ENCODE data around the gene ATF7.
A peak's percentile ranks its signal among the peaks of the same experiment; 100 is the strongest.
"Not testable (repeated sequence)": the region's sequence is repeated elsewhere in the genome, so short reads cannot be mapped to it uniquely, and the experiment has no call there.

ATF7 gene

GRCh38 chr12:53550131-53550530 is 76.1 kb downstream of the ATF7 start:
- DNase-seq (ENCODE audit: low spot score in 2 of 2); H3K27me3 Mint-ChIP-seq; H3K27ac Mint-ChIP-seq (ENCODE audit: low read depth); ATAC-seq (replicated peaks; ENCODE audit: extremely low read depth, poor library complexity, severe bottlenecking); H3K9me3 Mint-ChIP-seq; H3K4me3 Mint-ChIP-seq; H3K4me1 Mint-ChIP-seq: not testable (repeated sequence)
- peaks cover 19% of the 10 kb centered on the region for H3K36me3 Mint-ChIP-seq (ENCODE audit: insufficient read depth)

GRCh38 chr12:53548354-53548753 is 77.8 kb downstream of the ATF7 start:
- not testable (repeated sequence) for H3K4me3 Mint-ChIP-seq; H3K9me3 Mint-ChIP-seq; H3K4me1 Mint-ChIP-seq; H3K27ac Mint-ChIP-seq (ENCODE audit: low read depth); H3K27me3 Mint-ChIP-seq; ATAC-seq (replicated peaks; ENCODE audit: extremely low read depth, poor library complexity, severe bottlenecking); DNase-seq (ENCODE audit: low spot score in 2 of 2)
- H3K36me3 Mint-ChIP-seq (ENCODE audit: insufficient read depth) = peaks cover 25% of the 10 kb centered on the region

- peak; percentile 65 for ATAC-seq (replicated peaks; ENCODE audit: extremely low read depth, poor library complexity, severe bottlenecking)
- no peaks in the 10 kb centered on the region for H3K9me3 Mint-ChIP-seq
- H3K27me3 Mint-ChIP-seq = no peaks in the 10 kb centered on the region
- H3K4me3 Mint-ChIP-seq = no peak overlapping the region
- no peak overlapping the region for H3K27ac Mint-ChIP-seq (ENCODE audit: low read depth)
- H3K4me1 Mint-ChIP-seq = no peaks in the 10 kb centered on the region
- peak in 1 of 2 donors; percentile 12 for DNase-seq (ENCODE audit: low spot score in 2 of 2)
- H3K36me3 Mint-ChIP-seq (ENCODE audit: insufficient read depth) = peaks cover 29% of the 10 kb centered on the region
Measured at GRCh38 chr12:53543539-53543938, 82.6 kb downstream of the ATF7 start.

GRCh38 chr12:53539526-53539925 is 86.7 kb downstream of the ATF7 start:
- Mint-ChIP-seq H3K27ac (ENCODE audit: low read depth) (no peak overlapping the region), H3K4me3 (no peak overlapping the region)

GRCh38 chr12:53538209-53538689 is 87.9 kb downstream of the ATF7 start:
- Mint-ChIP-seq H3K36me3 (ENCODE audit: insufficient read depth) (peaks cover 46% of the 10 kb centered on the region), H3K27me3 (no peaks in the 10 kb centered on the region), H3K27ac (ENCODE audit: low read depth) (no peak overlapping the region), H3K4me3 (no peak overlapping the region), H3K4me1 (no peaks in the 10 kb centered on the region), H3K9me3 (no peaks in the 10 kb centered on the region)
- no peak for DNase-seq (ENCODE audit: low spot score in 2 of 2)
- ATAC-seq (replicated peaks; ENCODE audit: extremely low read depth, poor library complexity, severe bottlenecking) = no peak

More at GRCh38 chr12:53539526-53539925, 86.7 kb downstream of the ATF7 start:
- peaks cover 46% of the 10 kb centered on the region for H3K36me3 Mint-ChIP-seq (ENCODE audit: insufficient read depth)
- ATAC-seq (replicated peaks; ENCODE audit: extremely low read depth, poor library complexity, severe bottlenecking) (no peak), DNase-seq (ENCODE audit: low spot score in 2 of 2) (no peak)
- H3K9me3 Mint-ChIP-seq = no peaks in the 10 kb centered on the region
- no peaks in the 10 kb centered on the region for H3K27me3 Mint-ChIP-seq
- H3K4me1 Mint-ChIP-seq = no peaks in the 10 kb centered on the region

GRCh38 chr12:53536962-53537361 is 89.2 kb downstream of the ATF7 start:
- Mint-ChIP-seq H3K27ac (ENCODE audit: low read depth) (no peak overlapping the region), H3K9me3 (no peaks in the 10 kb centered on the region)
- ATAC-seq (replicated peaks; ENCODE audit: extremely low read depth, poor library complexity, severe bottlenecking) = no peak

GRCh38 chr12:53533471-53533870 is 92.7 kb downstream of the ATF7 start:
- Mint-ChIP-seq H3K9me3 (no peaks in the 10 kb centered on the region), H3K27me3 (no peaks in the 10 kb centered on the region), H3K4me1 (no peaks in the 10 kb centered on the region), H3K27ac (ENCODE audit: low read depth) (no peak overlapping the region), H3K36me3 (ENCODE audit: insufficient read depth) (peaks cover 48% of the 10 kb centered on the region), H3K4me3 (no peak overlapping the region)
- ATAC-seq (replicated peaks; ENCODE audit: extremely low read depth, poor library complexity, severe bottlenecking) (no peak), DNase-seq (ENCODE audit: low spot score in 2 of 2) (no peak)

More at GRCh38 chr12:53536962-53537361, 89.2 kb downstream of the ATF7 start:
- no peaks in the 10 kb centered on the region for H3K27me3 Mint-ChIP-seq
- H3K4me1 Mint-ChIP-seq = no peaks in the 10 kb centered on the region
- peaks cover 50% of the 10 kb centered on the region for H3K36me3 Mint-ChIP-seq (ENCODE audit: insufficient read depth)
- DNase-seq (ENCODE audit: low spot score in 2 of 2) = no peak
- H3K4me3 Mint-ChIP-seq = no peak overlapping the region

- no peaks in the 10 kb centered on the region for H3K9me3 Mint-ChIP-seq
- no peak for DNase-seq (ENCODE audit: low spot score in 2 of 2)
- H3K27ac Mint-ChIP-seq (ENCODE audit: low read depth) = no peak overlapping the region
- H3K27me3 Mint-ChIP-seq = no peaks in the 10 kb centered on the region
- H3K4me1 Mint-ChIP-seq = no peaks in the 10 kb centered on the region
- ATAC-seq (replicated peaks; ENCODE audit: extremely low read depth, poor library complexity, severe bottlenecking) = no peak
- no peak overlapping the region for H3K4me3 Mint-ChIP-seq
- peaks cover 48% of the 10 kb centered on the region for H3K36me3 Mint-ChIP-seq (ENCODE audit: insufficient read depth)
Measured at GRCh38 chr12:53532524-53533445, 93.4 kb downstream of the ATF7 start.

GRCh38 chr12:53532021-53532420 is 94.2 kb downstream of the ATF7 start:
- Mint-ChIP-seq H3K9me3 (no peaks in the 10 kb centered on the region), H3K27me3 (no peaks in the 10 kb centered on the region), H3K27ac (ENCODE audit: low read depth) (no peak overlapping the region), H3K36me3 (ENCODE audit: insufficient read depth) (peaks cover 46% of the 10 kb centered on the region), H3K4me1 (no peaks in the 10 kb centered on the region), H3K4me3 (no peak overlapping the region)
- ATAC-seq (replicated peaks; ENCODE audit: extremely low read depth, poor library complexity, severe bottlenecking) (no peak), DNase-seq (ENCODE audit: low spot score in 2 of 2) (no peak)

GRCh38 chr12:53530920-53531319 is 95.3 kb downstream of the ATF7 start:
- no peaks in the 10 kb centered on the region for H3K4me1 Mint-ChIP-seq
- no peak for DNase-seq (ENCODE audit: low spot score in 2 of 2)
- H3K27ac Mint-ChIP-seq (ENCODE audit: low read depth) = no peak overlapping the region
- no peak overlapping the region for H3K4me3 Mint-ChIP-seq
- no peak for ATAC-seq (replicated peaks; ENCODE audit: extremely low read depth, poor library complexity, severe bottlenecking)
- peaks cover 46% of the 10 kb centered on the region for H3K36me3 Mint-ChIP-seq (ENCODE audit: insufficient read depth)
- no peaks in the 10 kb centered on the region for H3K9me3 Mint-ChIP-seq
- no peaks in the 10 kb centered on the region for H3K27me3 Mint-ChIP-seq

GRCh38 chr12:53530061-53530460 is 96.1 kb downstream of the ATF7 start:
- Mint-ChIP-seq H3K4me1 (no peaks in the 10 kb centered on the region), H3K27ac (ENCODE audit: low read depth) (no peak overlapping the region), H3K4me3 (no peak overlapping the region), H3K9me3 (no peaks in the 10 kb centered on the region), H3K27me3 (no peaks in the 10 kb centered on the region), H3K36me3 (ENCODE audit: insufficient read depth) (peaks cover 45% of the 10 kb centered on the region)
- no peak for ATAC-seq (replicated peaks; ENCODE audit: extremely low read depth, poor library complexity, severe bottlenecking)
- no peak for DNase-seq (ENCODE audit: low spot score in 2 of 2)

- peaks cover 44% of the 10 kb centered on the region for H3K36me3 Mint-ChIP-seq (ENCODE audit: insufficient read depth)
- ATAC-seq (replicated peaks; ENCODE audit: extremely low read depth, poor library complexity, severe bottlenecking) (no peak), DNase-seq (ENCODE audit: low spot score in 2 of 2) (no peak)
- no peaks in the 10 kb centered on the region for H3K27me3 Mint-ChIP-seq
- no peak overlapping the region for H3K27ac Mint-ChIP-seq (ENCODE audit: low read depth)
- no peaks in the 10 kb centered on the region for H3K4me1 Mint-ChIP-seq
- H3K9me3 Mint-ChIP-seq = no peaks in the 10 kb centered on the region
- H3K4me3 Mint-ChIP-seq = no peak overlapping the region
Measured at GRCh38 chr12:53524476-53524875, 101.7 kb downstream of the ATF7 start.

- Mint-ChIP-seq H3K9me3 (no peaks in the 10 kb centered on the region), H3K27ac (ENCODE audit: low read depth) (no peak overlapping the region), H3K36me3 (ENCODE audit: insufficient read depth) (peaks cover 55% of the 10 kb centered on the region), H3K4me3 (no peak overlapping the region), H3K4me1 (no peaks in the 10 kb centered on the region), H3K27me3 (no peaks in the 10 kb centered on the region)
- no peak for DNase-seq (ENCODE audit: low spot score in 2 of 2)
- no peak for ATAC-seq (replicated peaks; ENCODE audit: extremely low read depth, poor library complexity, severe bottlenecking)
Measured at GRCh38 chr12:53523131-53523530, 103.1 kb downstream of the ATF7 start.
